Left renal cortex interstitium (tissue), 4 donors: ENCODE measurements around the gene CEP72. TPM values are rescaled to one million over a fixed set of nuclear protein-coding genes. Genes with fewer than 3 reads are reported as not detected.
"Not testable (repeated sequence)": the region's sequence is repeated elsewhere in the genome, so short reads cannot be mapped to it uniquely, and the experiment has no call there.

ENCODE experiments used
- DNase-seq, 4 donors: peaks; one replicate each; pipeline ENCODE4 v3.0.0-alpha.2; 2013; ENCODE audit warnings: low read depth in 4 of 4, low spot score in 2 of 4, missing footprints in 1 of 4
- polyA plus RNA-seq, 4 donors: library from polyadenylated mRNA; unstranded; fragments of 120-200 nt; gene quantifications; one replicate each; pipeline ENCODE4 v1.2.1, GENCODE V29; 2013; ENCODE audit not compliant: insufficient read length in 4 of 4

Gene CEP72
- polyA plus RNA-seq, 4 donors: 6.1 to 14.4 (median 9.6) TPM

DNA sequence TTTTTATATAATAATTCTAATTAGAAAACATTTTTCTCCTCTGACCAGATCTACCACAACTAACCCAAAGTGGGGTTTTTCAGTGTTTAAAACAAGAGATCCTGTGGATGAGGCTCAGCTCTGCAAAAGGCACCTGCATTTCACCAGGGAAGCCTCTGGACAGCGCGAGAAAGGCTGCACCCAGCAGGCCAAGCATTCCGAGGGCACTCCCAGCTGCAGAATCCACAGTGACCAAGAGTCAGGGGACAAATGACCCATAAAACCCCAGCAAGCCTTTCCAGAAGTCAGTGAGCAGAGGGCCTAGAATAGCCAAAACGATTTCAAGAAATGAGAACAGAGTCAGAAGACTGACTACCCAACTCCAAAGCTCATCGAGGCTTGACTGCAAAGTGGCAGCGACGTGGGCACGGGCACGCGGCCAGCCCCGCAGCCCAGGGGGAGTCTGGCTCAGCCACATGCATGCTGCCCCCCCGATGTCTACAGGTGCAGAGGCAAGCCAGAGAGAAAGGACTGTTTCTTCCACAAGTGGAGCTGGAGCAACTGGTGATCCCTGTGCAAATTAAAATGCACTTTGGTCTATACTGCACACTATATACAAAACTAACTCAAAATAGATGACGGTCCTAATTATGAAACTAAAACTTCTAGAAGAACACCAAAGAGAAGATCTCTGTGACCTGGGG lies 54.8 kb downstream of the CEP72 start:
- DNase-seq: no peak

DNA sequence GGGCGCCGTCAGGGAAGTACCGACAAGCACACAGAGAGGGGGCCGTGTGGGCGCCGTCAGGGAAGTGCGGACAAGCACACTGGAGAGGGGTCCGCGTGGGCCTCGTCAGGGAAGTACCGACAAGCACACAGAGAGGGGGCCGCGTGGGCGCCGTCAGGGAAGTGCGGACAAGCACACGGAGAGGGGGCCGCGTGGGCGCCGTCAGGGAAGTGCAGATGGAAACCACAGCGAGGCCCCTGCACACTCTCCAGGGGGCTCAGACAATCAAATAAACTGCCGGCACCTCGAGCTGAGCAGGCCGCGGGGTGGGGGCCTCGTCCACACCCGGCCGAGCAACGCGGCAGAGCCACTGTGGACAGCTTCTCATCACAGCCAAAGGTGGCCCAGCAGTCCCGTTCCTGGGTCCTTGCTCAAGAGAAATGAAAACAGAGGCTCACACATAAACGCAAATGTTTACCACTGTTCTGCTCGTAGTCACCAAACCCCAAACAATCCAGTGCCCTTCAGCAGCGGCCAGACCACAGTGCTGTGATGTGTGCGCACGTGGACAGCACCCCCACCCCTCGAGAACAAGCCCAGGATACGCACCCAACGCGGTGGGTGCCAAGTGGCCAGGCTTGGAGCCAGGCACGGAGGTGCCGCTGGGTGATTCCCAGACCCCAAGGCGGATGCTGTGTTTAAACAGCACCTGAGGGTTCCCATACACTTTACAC lies 56.3 kb downstream of the CEP72 start:
- DNase-seq: no peak

DNA sequence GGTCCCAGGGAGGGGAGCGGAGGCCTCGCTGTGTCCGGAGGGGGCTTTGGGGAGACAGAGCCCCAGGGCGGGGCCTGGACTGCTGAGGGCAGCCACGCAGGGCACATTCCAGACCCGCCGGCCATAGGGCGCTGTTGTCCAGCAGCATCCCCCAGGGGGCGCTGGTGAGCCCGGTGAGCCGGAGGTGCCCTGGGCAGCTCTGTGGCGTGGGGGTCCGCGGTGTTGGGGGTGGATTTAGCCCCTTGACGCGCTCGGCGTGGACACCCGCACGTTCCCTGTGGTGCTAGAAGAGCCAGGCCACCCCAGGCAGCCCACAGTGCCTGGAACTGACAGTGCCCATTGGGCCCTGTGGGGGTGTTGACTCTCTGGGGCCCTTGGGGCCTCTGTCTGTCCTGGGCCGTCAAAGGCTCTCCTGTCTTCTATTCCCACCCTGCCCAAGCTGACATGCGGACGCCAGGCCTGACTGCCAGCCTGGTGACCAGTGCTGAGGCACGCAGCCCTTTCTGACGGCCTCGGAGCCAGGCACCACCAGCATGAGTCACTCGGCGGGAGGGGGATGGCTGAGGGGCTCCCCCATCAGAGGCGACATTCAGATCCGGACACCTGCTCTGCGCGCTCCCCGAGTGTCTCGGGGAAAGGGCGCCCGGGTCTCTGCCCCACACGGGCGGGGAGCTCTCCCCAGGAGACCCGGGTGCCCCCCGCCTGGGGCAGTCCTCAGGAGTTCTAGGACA lies 57.1 kb downstream of the CEP72 start:
- DNase-seq: no peak

DNA sequence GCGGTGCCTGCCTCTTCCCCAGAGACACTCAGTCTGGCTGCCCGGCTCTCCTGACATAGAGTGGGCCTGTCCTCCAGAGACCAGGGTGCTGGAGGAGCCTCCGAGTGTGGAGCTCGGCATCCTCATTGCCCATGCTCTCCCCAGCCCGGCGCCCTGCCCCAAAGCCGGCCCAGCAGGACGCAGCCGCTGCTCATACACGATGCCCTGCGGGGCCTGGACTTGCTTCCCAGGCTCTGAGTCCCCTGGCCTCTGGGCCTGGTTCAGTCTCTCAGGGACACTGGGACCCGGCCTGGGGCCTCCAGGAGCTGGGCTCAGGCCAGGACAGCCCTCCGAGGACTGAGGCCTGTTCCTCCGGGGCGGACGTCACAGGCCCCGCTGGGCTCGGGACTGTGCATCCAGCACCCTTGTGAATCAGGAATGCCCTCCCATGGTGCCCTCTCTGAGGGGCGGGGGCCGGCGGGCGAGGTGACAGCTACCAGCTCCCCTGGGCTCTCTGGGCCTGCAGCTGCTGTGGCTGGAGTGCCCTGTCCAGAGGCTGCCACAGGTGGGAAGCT lies 57.8 kb downstream of the CEP72 start:
- DNase-seq: no peak

DNA sequence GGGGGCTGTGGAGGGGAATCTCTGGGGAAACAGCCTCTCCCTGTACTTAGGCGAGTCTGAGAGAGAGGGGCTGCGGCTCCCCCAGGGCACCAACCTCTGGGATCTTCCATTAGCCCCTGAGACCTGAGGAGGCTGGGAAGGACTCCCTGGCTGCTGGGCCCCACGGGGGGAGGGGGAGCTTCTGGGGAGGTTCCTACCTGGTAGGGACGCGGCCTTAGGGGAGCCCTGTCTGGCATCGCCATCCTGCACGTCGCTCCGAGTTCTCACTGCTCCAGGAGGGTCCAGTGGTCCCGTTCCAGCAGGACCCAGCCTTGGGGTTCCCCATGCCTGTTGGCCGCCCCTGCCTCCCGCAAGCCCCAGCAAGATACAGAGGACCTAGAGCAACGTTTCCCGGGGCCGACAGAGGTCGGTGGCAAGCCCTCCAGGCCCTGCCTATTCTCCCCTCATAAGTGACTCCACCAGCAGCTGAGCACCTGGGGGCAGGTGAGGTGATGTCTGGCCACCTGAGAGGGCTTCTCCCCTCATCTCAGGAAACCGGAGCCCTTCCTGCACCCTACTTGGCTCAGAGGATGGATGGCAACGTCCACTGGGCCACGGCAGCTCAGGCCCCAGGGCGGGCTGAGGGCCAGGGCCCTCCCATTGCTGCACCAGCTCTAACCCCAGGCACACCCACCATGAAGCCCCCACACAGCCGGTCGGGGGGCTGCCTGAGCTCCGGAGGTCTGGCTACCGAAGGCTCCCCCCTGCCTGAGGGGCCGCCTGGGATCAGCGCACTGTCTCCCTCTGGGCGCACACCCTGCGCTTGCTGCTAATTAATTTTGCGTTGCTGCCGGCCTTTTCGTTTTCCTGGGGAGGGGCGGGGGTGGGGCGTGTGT lies 58.5 kb downstream of the CEP72 start:
- no peak for DNase-seq

DNA sequence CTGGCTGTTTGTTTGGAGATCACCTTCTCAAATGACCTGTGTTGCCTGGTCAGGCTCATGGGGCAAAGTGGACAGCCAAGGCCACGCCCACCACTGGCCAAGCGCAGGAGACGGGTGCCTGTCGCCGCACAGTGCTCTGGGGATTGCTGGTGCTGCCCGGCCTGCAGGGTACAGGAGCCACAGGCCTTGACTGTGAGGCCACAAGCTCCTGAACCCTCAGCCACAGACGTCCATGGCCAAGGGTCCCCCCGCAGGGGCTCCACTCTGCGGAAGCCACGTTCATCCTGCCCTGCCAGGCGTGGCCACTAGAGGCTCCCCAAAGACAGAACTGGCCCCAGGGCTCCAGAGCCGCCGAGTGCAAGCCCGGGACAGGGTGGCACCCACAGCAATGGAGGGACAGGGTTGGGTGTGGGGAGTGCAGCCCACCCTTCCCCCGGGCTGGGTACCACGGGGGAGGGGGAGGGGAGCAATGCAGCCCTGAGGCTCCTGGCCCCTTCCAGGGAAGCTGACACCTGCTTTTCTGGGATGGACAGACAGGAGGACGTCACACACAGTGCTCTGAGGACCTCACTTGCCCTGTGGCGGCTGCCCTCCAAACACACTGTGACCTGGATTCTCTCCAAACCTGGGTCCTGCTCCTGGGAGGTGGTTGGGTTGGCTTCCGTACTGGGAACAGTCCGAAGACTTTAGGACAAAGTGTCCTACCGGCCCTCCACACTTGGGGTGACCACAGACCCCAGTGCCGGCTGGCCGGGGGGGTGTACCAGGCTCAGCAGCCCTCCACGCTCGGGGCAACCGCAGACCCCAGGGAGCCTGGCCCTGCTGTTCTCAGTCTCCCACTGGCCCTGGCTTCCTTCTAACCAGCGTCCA lies 59.6 kb downstream of the CEP72 start:
- peak in 2 of 4 donors; percentile 41 to 49 for DNase-seq

DNA sequence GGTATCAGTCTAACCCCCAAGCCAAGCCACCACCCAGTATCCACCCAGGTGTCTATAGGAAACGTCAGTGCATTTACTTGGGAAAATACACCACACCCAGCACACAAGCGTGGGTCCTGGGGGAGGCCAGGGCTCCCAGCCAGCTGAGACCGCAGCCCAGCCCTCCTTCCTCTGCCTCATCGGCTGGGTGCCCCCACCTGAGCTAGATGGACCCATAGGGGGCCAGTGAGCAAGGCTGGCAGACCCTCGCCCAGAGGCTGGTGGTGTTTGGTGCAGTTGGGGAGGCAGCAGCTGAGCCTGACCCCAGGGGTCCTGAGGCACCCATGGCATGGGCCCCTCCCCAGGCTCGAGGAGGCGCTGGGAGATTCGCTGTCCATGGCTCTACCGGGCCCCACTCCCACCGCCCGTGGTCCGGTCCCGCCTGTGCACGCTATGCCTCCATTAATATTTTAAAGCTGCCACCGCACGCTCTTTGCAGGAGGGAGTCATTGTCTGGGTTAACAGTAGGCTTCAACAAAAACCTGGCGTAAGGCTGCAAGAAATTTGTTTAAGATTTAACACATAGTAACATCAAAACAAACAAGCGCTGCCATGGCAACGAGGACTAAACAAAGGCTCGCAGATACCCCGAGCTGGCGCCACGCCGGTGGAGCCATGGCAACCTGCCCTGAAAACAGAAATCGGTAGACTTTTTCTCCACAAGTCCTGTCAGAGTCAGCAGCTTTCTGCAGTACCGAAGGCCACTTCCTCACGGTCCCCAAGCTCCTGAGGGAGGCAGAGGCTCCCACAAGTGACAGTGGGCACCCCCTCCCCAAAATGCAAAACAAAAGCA lies 60.4 kb downstream of the CEP72 start:
- peak in 3 of 4 donors; percentile 69 to 86 (median 82) for DNase-seq

DNA sequence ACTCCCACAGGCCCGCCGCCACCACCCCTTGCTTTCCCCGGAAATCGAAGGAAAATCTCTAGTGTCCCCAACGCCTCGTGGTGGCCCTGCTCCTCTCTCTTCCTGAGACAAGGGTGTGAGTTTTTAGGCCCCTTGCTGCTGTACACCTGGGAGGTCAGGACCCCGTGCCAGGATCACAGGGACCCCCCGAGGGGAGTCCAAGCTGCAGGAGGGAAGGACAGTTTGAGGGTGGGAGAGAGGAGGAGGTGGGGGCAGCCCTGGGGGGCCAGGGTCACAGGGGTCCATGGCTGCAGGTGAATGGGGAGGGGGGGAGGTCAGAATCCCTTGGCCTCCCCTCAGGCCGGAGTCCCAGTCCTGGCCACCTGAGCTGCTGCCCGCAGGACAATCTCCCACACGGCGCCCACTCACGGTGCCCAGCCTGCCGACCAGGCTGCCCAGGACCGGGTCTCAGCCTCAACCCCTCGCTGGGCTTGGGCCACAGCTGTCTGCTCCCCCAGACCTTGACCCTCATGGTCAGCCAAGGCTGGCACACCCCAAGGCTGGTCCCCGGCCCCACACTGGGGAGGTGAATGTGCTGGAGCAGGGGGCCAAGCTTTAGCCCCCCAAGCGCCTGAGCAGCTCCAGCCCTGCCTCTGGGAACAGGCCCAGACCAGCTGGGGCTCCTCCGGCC lies 61.2 kb downstream of the CEP72 start:
- no peak for DNase-seq

DNA sequence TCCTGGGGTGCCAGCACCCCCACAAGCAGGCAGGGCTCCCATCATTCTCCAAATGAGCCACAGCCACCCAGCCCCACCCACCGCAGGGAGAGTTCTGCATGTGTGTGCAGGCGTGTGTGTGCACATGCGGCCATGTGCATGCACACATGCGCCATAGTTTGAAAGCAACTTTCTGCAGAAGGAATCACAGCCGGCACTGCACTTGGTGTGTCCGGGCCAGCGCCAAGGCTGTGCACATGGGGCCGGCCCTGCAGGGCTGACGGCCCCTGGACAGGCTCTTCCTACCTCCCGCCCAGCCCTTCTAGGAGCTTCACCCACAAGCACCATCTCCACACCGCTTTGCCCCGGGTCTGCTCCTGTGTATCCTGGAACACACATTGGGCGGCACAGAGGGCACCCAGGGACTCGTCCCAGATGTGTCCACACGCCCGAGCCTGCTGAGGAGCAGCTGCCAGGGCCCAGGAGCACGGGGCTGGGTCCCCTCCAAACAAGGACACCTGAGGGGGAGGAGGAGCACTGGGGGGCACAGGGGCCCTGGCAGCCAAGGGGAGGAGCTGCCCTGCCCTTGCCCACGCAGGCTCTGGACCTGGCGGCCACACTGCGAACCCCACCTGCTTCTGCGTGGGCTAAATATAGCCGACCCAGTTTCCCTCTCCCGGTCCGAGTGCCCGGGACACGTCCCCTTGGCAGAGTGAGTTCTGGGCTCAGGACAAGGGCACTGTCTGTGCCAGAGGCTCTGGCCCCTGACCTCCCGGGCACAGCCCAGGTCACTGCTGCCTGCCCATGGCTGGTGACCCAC lies 61.9 kb downstream of the CEP72 start:
- DNase-seq: no peak

DNA sequence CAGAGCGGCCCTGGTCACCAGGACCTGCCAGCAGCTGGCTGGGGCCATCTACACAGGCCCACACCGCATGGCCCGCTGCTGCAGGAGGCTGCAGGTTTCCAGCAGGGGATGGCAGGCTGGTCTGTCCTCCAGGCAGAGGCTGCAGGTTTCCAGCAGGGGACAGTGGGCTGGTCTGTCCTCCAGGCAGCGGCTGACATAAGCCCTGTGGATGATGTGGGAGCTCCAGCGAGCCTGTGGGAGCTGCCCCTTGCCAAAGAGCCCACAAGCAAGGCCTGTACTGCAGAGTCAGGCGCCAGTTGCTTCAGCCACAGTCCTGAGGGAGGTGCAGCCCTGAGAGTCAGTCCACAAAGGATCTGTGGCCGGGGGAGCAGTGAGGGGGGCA lies 62.5 kb downstream of the CEP72 start:
- DNase-seq: no peak

DNA sequence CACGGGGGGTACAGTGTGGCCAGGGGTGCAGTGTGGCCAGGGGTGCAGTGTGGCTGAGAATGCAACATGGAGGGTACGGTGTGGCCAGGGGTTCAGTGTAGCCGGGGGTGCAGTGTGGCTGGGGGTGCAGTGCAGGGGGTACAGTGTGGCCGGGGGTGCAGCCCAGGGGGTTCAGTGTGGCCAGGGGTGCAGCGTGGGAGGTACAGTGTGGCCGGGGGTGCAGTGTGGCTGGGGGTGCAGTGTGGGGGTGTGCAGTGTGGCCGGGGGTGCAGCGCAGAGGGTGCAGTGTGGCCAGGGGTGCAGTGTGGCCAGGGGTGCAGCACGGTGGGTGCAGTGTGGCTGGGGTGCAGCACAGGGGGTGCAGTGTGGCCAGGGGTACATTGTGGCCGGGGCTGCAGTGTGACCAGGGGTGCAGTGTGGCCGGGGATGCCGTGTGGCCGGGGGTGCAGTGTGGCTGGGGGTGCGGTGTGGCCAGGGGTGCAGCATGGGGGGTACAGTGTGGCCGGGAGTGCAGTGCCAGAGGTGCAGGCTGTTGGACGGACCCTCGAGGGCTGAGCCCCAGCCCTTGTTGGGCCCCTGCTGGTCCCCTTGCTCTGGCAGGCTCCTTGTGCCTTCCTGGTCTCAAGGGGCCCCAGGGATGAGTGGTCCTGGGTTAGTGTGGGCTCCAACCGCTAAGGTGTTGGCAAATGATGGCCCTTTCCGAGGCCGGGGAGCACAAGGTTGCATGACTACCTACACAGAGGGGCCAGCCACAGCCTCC lies 63.2 kb downstream of the CEP72 start:
- DNase-seq: no peak

DNA sequence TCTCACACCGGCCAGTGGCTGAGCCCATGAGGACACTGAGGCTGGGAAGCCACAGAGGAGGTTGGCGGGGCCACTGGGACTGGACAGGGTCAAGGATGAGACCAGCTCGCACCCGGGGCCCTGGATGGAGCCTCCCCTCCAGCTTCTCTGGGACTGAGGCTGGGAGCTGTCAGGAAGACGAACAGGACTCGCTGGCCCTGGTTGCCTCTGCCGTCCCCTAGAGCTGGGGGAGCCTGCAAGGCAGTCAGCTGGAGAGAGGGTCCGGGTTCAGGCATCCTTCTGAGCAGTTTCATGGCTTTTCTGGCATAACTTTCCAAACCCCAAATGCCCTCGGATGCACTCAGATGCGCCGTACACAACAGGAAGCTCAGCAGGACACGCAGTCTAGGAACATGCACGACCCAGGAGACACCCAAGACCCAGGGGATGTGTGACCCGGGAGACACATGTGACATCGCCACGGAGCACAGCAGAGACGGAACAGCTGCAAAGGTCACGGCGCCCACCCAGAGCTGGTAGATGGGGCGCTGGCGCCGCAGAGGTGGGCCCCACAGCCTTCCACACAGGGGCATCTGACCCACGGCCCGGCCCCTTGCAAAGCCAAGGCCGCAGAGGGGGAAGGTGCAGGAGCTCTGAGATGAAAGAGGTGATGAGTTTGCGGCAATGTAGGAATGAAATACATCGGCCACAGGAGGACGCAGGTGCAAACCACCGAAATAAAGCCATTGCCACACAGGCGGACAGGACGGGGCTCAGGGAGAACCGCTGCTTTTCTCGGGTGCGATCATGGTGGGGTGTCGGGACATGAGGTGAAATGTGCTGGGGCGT lies 63.9 kb downstream of the CEP72 start:
- no peak for DNase-seq

DNA sequence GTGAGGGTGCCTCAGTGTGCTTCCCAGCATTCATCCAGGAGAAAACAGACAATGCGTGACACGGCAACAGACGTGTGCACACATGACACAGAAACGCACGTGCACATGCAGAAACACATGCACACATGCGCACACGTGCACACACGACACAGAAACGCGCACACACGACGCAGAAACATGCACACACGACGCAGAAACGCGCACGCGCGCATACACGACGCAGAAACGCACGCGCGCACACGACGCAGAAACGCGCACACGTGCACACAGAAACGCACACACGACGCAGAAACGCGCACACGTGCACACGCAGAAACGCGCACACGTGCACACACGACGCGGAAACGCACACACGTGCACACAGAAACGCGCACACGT lies 64.5 kb downstream of the CEP72 start:
- DNase-seq: no peak

DNA sequence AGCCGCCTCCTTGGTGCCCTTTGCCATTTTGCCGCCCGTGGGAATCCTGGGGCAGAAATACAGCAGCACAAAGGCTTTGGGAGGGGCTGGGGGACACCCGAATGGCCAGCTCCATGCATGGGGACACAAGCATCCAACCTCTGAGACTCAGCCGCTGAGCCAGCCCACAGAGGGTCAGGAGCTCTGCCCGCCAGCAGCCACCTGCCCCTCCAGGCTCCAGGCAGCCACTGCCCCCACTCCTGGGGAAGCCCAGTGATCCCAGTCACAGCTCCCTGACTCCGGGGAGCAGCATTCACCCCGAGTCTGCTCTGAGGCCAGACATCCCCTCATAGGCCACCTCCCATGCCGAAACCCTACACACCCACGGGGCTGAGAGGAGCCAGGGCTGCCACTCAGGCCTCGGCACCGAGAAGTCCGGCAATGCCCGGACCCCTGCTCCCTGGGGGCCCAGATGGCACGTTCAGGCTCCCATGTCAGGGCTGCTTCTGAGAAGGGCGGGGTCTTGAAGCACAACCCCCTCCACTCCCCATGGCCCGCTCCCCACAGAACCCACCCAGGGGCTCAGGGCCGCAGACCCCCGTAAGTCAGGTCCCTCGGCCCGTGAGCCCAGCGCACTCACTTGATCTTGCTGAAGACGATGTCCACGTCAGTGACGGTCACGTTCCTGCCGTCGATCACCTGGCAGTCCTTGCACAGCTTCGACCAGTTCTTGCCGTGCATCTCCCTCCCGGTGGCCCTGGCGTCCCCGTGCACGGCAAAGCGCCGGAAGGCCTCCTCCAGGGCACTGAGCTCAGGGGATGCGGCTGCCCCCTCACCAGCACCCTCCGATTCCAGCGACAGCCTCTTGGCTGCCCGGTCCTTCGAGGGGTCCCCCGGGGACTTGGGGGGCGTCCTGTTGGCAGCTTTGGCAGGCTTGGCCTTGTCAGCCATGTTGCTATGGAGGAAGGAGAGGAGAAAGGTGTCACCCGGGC lies 65.3 kb downstream of the CEP72 start:
- DNase-seq: no peak

DNA sequence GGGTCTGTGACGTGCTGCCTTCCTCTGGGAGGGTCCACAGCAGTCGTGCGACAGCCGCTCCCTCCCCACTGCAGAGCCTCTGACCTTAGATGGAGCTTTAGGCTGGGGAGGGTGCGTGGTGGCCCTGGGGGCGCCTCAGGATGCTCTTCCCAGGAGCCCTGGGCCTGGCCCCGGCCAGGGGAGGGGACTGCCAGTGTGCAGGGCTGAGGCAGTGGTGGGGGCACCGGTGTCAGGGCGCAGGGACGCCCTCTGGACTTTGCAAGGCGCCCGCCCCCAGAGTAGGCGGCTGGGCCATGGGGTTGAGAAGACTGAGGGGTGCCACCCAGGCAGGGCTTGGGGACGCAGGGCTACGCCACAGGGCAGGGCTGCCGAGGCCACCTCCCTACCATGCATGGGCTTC lies 66.4 kb downstream of the CEP72 start:
- DNase-seq: not testable (repeated sequence)
